Neural progenitor cell (in vitro differentiated cells): ENCODE measurements around the gene ILKAP.

Source experiments
- CTCF ChIP-seq: fragments of 200-600 bp; sonication (generic); IDR thresholded peaks from 2 replicates; pipeline ENCODE4 v1.5.1; 2017; ENCODE audit warnings: antibody characterized with exemption, mild to moderate bottlenecking
- EZH2 ChIP-seq: fragments of 200-600 bp; sonication (generic); IDR thresholded peaks from 2 replicates; pipeline ENCODE4 v1.6.1; 2017; ENCODE audit warnings: antibody characterized with exemption, mild to moderate bottlenecking, moderate library complexity
- EZH2phosphoT487 ChIP-seq: fragments of 200-600 bp; sonication (generic); IDR thresholded peaks from 2 replicates; pipeline ENCODE4 v1.6.1; 2017; ENCODE audit warnings: antibody characterized with exemption

GRCh38 chr2:238154570-238154969 is 48.9 kb downstream of the ILKAP start:
- TF ChIP-seq CTCF (no peak), EZH2 (no peak), EZH2phosphoT487 (no peak)
